ENCODE measurements around the gene PFDN6. TPM values are rescaled to one million over a fixed set of nuclear protein-coding genes. Genes with fewer than 3 reads are reported as not detected.
"Not testable (repeated sequence)": the region's sequence is repeated elsewhere in the genome, so short reads cannot be mapped to it uniquely, and the experiment has no call there.

Gene PFDN6
- total RNA-seq, 4 donors from 2014 or later = 23.6 to 39.8 (median 28.1) TPM; not detected in 1

GRCh38 chr6:33279257-33279695 lies 10.1 kb upstream of the PFDN6 start:
- no peak for DNase-seq
- in situ Hi-C loops (cut with MboI; ENCODE audit: low pct_ligation_motif_present in 1 of 4, low pct_unique_long_range_greater_than_20kb in 1 of 4, low sequenced_read_pairs in 3 of 4) = no loop called here
- H3K27ac ChIP-seq = no peak overlapping the region

DNA sequence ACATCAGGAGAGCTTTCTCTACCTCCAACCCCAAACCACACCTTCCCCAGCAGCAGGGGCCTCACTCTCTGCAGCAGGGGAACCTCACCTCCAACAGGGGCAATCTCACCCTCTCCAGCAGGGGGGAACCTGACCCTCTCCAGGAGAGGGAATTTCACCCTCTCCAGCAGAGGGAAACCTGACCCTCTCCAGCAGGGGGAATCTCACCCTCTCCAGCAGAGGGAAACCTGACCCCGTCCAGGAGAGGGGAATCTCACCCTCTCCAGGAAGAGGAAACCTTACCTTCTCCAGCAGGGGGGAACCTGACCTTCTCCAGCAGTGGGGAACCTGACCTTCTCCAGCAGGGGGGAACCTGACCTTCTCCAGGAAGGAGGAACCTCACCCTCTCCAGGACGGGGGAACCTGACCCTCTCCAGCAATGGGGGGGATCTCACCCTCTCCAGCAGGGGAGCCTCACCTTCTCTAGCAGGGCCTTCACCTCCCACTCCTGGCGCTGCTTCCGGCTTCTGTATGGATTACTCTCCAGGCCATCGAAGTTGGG lies 9.4 kb upstream of the PFDN6 start:
- in situ Hi-C loops (cut with MboI; ENCODE audit: low pct_ligation_motif_present in 1 of 4, low pct_unique_long_range_greater_than_20kb in 1 of 4, low sequenced_read_pairs in 3 of 4) = no loop called here
- TF ChIP-seq POLR2A (IDR thresholded peaks at IDR 0.05) (no peak), POLR2AphosphoS5 (IDR thresholded peaks at IDR 0.05) (no peak), CTCF (IDR thresholded peaks at IDR 0.05) (peak; percentile 11 to 67 (median 41))
- intact Hi-C loops (cut with DNase I; ENCODE audit: low total_unique reads) = no loop called here
- H3K27ac ChIP-seq = no peak overlapping the region
- H3K27me3 ChIP-seq = no peaks in the 10 kb centered on the region
- WGBS, 2 donors (ENCODE audit: low coverage in 1 of 2) = 67% methylated on average over 4 of the region's 5 CpGs; no CpG with 5 or more reads in 1 of the 2 donors
- H3K4me1 ChIP-seq = peaks cover 15 to 34% (median 26%) of the 10 kb centered on the region in 4 donors
- H3K9me3 ChIP-seq = no peaks in the 10 kb centered on the region
- DNase-seq = no peak
- H3K4me3 ChIP-seq = no peak overlapping the region
- H3K36me3 ChIP-seq = no peaks in the 10 kb centered on the region

More at GRCh38 chr6:33279257-33279695, 10.1 kb upstream of the PFDN6 start:
- intact Hi-C loops (cut with DNase I; ENCODE audit: low total_unique reads) = no loop called here
- H3K36me3 ChIP-seq = no peaks in the 10 kb centered on the region
- no peak for TF ChIP-seq POLR2AphosphoS5 (IDR thresholded peaks at IDR 0.05)
- TF ChIP-seq POLR2A (IDR thresholded peaks at IDR 0.05) = no peak
- no peak for TF ChIP-seq EP300 (IDR thresholded peaks at IDR 0.05; ENCODE audit: low read depth)
- TF ChIP-seq CTCF (IDR thresholded peaks at IDR 0.05) = no peak
- no peak overlapping the region for H3K4me3 ChIP-seq
- H3K9me3 ChIP-seq = no peaks in the 10 kb centered on the region
- H3K4me1 ChIP-seq = peaks cover 18 to 42% (median 34%) of the 10 kb centered on the region in 4 donors
- WGBS, 2 donors (ENCODE audit: low coverage in 1 of 2) = 75% methylated on average over 13 of the region's 13 CpGs; no CpG with 5 or more reads in 1 of the 2 donors
- H3K27me3 ChIP-seq = no peaks in the 10 kb centered on the region

GRCh38 chr6:33280539-33280938 lies 8.9 kb upstream of the PFDN6 start:
- Histone ChIP-seq H3K27ac (no peak overlapping the region), H3K4me1 (peaks cover 15 to 29% (median 21%) of the 10 kb centered on the region in 4 donors), H3K9me3 (no peaks in the 10 kb centered on the region), H3K27me3 (no peaks in the 10 kb centered on the region), H3K4me3 (no peak overlapping the region), H3K36me3 (no peaks in the 10 kb centered on the region)
- WGBS, 2 donors (ENCODE audit: low coverage in 1 of 2) = 95% methylated on average over 6 of the region's 6 CpGs; no CpG with 5 or more reads in 1 of the 2 donors
- intact Hi-C loops (cut with DNase I; ENCODE audit: low total_unique reads) = no loop called here
- TF ChIP-seq POLR2A (IDR thresholded peaks at IDR 0.05) (no peak), EP300 (IDR thresholded peaks at IDR 0.05; ENCODE audit: low read depth) (no peak), CTCF (IDR thresholded peaks at IDR 0.05) (no peak), POLR2AphosphoS5 (IDR thresholded peaks at IDR 0.05) (no peak)
- no peak for DNase-seq
- in situ Hi-C loops (cut with MboI; ENCODE audit: low pct_ligation_motif_present in 1 of 4, low pct_unique_long_range_greater_than_20kb in 1 of 4, low sequenced_read_pairs in 3 of 4) = no loop called here

DNA sequence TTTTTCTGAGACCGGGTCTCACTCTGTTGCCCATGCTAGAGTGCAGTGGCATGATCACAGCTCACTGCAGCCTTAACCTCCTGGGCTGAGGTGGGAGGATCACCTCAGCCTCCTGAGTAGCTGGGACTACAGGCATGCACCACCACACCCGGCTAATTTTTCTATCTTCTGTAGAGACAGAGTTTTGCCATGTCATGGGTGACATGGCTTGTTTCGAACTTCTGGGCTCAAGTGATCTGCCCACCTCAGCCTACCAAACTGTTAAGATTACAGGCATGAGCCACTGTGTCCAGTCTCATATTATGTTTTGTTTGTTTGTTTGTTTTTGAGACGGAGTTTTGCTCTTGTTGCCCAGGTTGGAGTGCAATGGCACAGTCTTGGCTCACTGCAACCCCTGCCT lies 4.2 kb upstream of the PFDN6 start:
- in situ Hi-C loops (cut with MboI; ENCODE audit: low pct_ligation_motif_present in 1 of 4, low pct_unique_long_range_greater_than_20kb in 1 of 4, low sequenced_read_pairs in 3 of 4); H3K9me3 ChIP-seq; H3K27ac ChIP-seq; H3K36me3 ChIP-seq; H3K4me3 ChIP-seq; H3K27me3 ChIP-seq; intact Hi-C loops (cut with DNase I; ENCODE audit: low total_unique reads); DNase-seq: not testable (repeated sequence)
- 96 to 100% methylated on average over 1 to 4 of the region's 4 CpGs for WGBS, 2 donors (ENCODE audit: low coverage in 1 of 2)
- H3K4me1 ChIP-seq = peaks cover 6 to 15% (median 14%) of the 10 kb centered on the region in 4 donors
